GM21825 (cell line): ENCODE data around the gene JAG1.
"Not testable (repeated sequence)": the region's sequence is repeated elsewhere in the genome, so short reads cannot be mapped to it uniquely, and the experiment has no call there.

ENCODE experiments used
- ATAC-seq: cut with Tn5 transposase; IDR thresholded peaks from one replicate; pipeline ENCODE4 v1.9.1; 2021; ENCODE audit warnings: mild to moderate bottlenecking, moderate library complexity; ENCODE audit not compliant: unreplicated experiment

JAG1 gene

GRCh38 chr20:10616212-10616611, 57.6 kb downstream of the JAG1 start:
- ATAC-seq, result no peak

- ATAC-seq, result no peak
Measured at GRCh38 chr20:10613911-10614310, 59.9 kb downstream of the JAG1 start.

- not testable (repeated sequence) for ATAC-seq
Measured at GRCh38 chr20:10613426-10613825, 60.4 kb downstream of the JAG1 start.

- ATAC-seq, result no peak
Measured at GRCh38 chr20:10611357-10611756, 62.4 kb downstream of the JAG1 start.

- ATAC-seq, result no peak
Measured at GRCh38 chr20:10610251-10610650, 63.5 kb downstream of the JAG1 start.

- no peak for ATAC-seq
Measured at GRCh38 chr20:10609770-10610169, 64.0 kb downstream of the JAG1 start.

- no peak for ATAC-seq
Measured at GRCh38 chr20:10609276-10609675, 64.5 kb downstream of the JAG1 start.

GRCh38 chr20:10605547-10606195, 68.1 kb downstream of the JAG1 start:
- ATAC-seq, result no peak

- ATAC-seq, result no peak
Measured at GRCh38 chr20:10604865-10605440, 68.8 kb downstream of the JAG1 start.

- ATAC-seq, result no peak
Measured at GRCh38 chr20:10603971-10604864, 69.6 kb downstream of the JAG1 start.

GRCh38 chr20:10603378-10603777, 70.4 kb downstream of the JAG1 start:
- ATAC-seq, result no peak

- ATAC-seq, result no peak
Measured at GRCh38 chr20:10602221-10602871, 71.5 kb downstream of the JAG1 start.

GRCh38 chr20:10597637-10598036, 76.2 kb downstream of the JAG1 start:
- ATAC-seq, result no peak

GRCh38 chr20:10596710-10597121, 77.1 kb downstream of the JAG1 start:
- no peak for ATAC-seq

GRCh38 chr20:10595985-10596384, 77.8 kb downstream of the JAG1 start:
- ATAC-seq, result no peak

- ATAC-seq, result no peak
Measured at GRCh38 chr20:10595266-10595665, 78.5 kb downstream of the JAG1 start.

- ATAC-seq, result no peak
Measured at GRCh38 chr20:10594296-10594868, 79.4 kb downstream of the JAG1 start.

GRCh38 chr20:10591946-10592521, 81.8 kb downstream of the JAG1 start:
- no peak for ATAC-seq

GRCh38 chr20:10590950-10591671, 82.7 kb downstream of the JAG1 start:
- ATAC-seq, result no peak

GRCh38 chr20:10590446-10590845, 83.4 kb downstream of the JAG1 start:
- ATAC-seq, result not testable (repeated sequence)
